T follicular helper cell (primary cell): ENCODE data around the gene CBR4.
"Not testable (repeated sequence)": the region's sequence is repeated elsewhere in the genome, so short reads cannot be mapped to it uniquely, and the experiment has no call there.

ENCODE experiments used
- DNase-seq: peaks from one replicate; pipeline ENCODE4 v3.0.0-alpha.2; 2020; ENCODE audit warnings: low read depth

CBR4 gene

GRCh38 chr4:168993714-168994510 lies 16.1 kb downstream of the CBR4 start:
- DNase-seq, result no peak

- DNase-seq, result not testable (repeated sequence)
These were observed 17.0 kb downstream of the CBR4 start for GRCh38 chr4:168992952-168993482.

GRCh38 chr4:168981942-168982341 lies 28.1 kb downstream of the CBR4 start:
- DNase-seq, result no peak

GRCh38 chr4:168981460-168981859 lies 28.6 kb downstream of the CBR4 start:
- no peak for DNase-seq

GRCh38 chr4:168979338-168979737 lies 30.7 kb downstream of the CBR4 start:
- no peak for DNase-seq

GRCh38 chr4:168978001-168978700 lies 31.9 kb downstream of the CBR4 start:
- DNase-seq, result no peak

- DNase-seq, result no peak
These were observed 37.5 kb downstream of the CBR4 start for GRCh38 chr4:168972596-168972995.

GRCh38 chr4:168960716-168961115 lies 49.3 kb downstream of the CBR4 start:
- DNase-seq, result no peak

GRCh38 chr4:168955674-168956073 lies 54.4 kb downstream of the CBR4 start:
- no peak for DNase-seq

- not testable (repeated sequence) for DNase-seq
These were observed 57.2 kb downstream of the CBR4 start for GRCh38 chr4:168952821-168953246.

GRCh38 chr4:168945291-168945690 lies 64.8 kb downstream of the CBR4 start:
- DNase-seq, result no peak

GRCh38 chr4:168942985-168943384 lies 67.1 kb downstream of the CBR4 start:
- no peak for DNase-seq
